IPS-NIHi7 (cell line): ENCODE data around the gene OVCH1.
"Not testable (repeated sequence)": the region's sequence is repeated elsewhere in the genome, so short reads cannot be mapped to it uniquely, and the experiment has no call there.

Source experiments
- DNase-seq: peaks from one replicate; pipeline ENCODE4 v3.0.0; 2012; ENCODE audit warnings: mixed read lengths; ENCODE audit errors: extremely low spot score

OVCH1 gene

GRCh38 chr12:29403991-29404390, 93.5 kb downstream of the OVCH1 start:
- no peak for DNase-seq

- DNase-seq, result no peak
Observed at GRCh38 chr12:29402437-29402836, 95.0 kb downstream of the OVCH1 start.

- DNase-seq, result no peak
Observed at GRCh38 chr12:29398495-29398894, 99.0 kb downstream of the OVCH1 start.

GRCh38 chr12:29396774-29397173, 100.7 kb downstream of the OVCH1 start:
- no peak for DNase-seq

GRCh38 chr12:29395356-29395755, 102.1 kb downstream of the OVCH1 start:
- DNase-seq, result no peak

- DNase-seq, result not testable (repeated sequence)
Observed at GRCh38 chr12:29390419-29390818, 107.1 kb downstream of the OVCH1 start.

GRCh38 chr12:29389295-29389919, 108.1 kb downstream of the OVCH1 start:
- no peak for DNase-seq

GRCh38 chr12:29386084-29386680, 111.3 kb downstream of the OVCH1 start:
- DNase-seq, result not testable (repeated sequence)

- not testable (repeated sequence) for DNase-seq
Observed at GRCh38 chr12:29385194-29385593, 112.3 kb downstream of the OVCH1 start.

- no peak for DNase-seq
Observed at GRCh38 chr12:29382251-29382650, 115.2 kb downstream of the OVCH1 start.

- DNase-seq, result peak; percentile 88
Observed at GRCh38 chr12:29380536-29381523, 116.7 kb downstream of the OVCH1 start, which contains the start of gene ERGIC2. ERGIC2 (minus strand) TSS chr12:29381172; CDS start chr12:29371633, 9,539 bp downstream.
